A549 (cell line): ENCODE results near the gene HTRA3. TPM values are rescaled to one million over a fixed set of nuclear protein-coding genes. Genes with fewer than 3 reads are reported as not detected.
A peak's percentile ranks its signal among the peaks of the same experiment; 100 is the strongest.

Experiments used
- ATAC-seq, 2 experiments: fragments of 200-7000 bp in 1 of 2; fragments of >200 bp in 1 of 2; cut with Nextera tagmentation in 1 of 2; cut with Tn5 transposase in 1 of 2; 3 replicates each; pipeline versions ENCODE4 v1.8.0 to v1.9.1; 2018 to 2020; ENCODE audit warnings: mild to moderate bottlenecking in 1 of 2, moderate library complexity in 1 of 2
- CTCF ChIA-PET: fragments of 300-600 bp; sonication (Branson Sonifier 250); formaldehyde crosslinking; extraction: SDS; loops from one replicate; lab custom pipeline; 2021; ENCODE audit warnings: antibody characterized with exemption, inconsistent platforms; lab: Yijun Ruan, JAX
- POLR2A ChIA-PET: fragments of 350-600 bp; formaldehyde crosslinking; extraction: SDS; loops from one replicate; lab custom pipeline; 2021; ENCODE audit warnings: antibody characterized with exemption, inconsistent platforms; lab: Yijun Ruan, JAX
- DNase-seq, 2 experiments: peaks; one replicate each; pipeline versions ENCODE4 v3.0.0 to v3.0.0-alpha.2; 2011 to 2016; ENCODE audit warnings: low read depth in 1 of 2, low spot score in 1 of 2
- FAIRE-seq: peaks from 2 replicates; lab custom pipeline; 2011; peaks lifted over from hg19 to GRCh38; lab: Jason Lieb, UNC
- H3K27ac ChIP-seq, 2 experiments: fragments of >200 bp; sonication (Bioruptor Twin); formaldehyde crosslinking; 3 replicates each; pipeline ENCODE4 v1.5.1; 2016 to 2017
- H3K4me1 ChIP-seq: fragments of >200 bp; sonication (Bioruptor Twin); formaldehyde crosslinking; 3 replicates; pipeline ENCODE4 v1.6.1; 2016
- H3K4me2 ChIP-seq: fragments of >200 bp; sonication (Bioruptor Twin); formaldehyde crosslinking; 3 replicates; pipeline ENCODE4 v1.6.1; 2016
- H3K4me3 ChIP-seq: fragments of >200 bp; sonication (Bioruptor Twin); formaldehyde crosslinking; 3 replicates; pipeline ENCODE4 v1.5.1; 2016
- H3K9me3 ChIP-seq: fragments of >200 bp; sonication (Bioruptor Twin); formaldehyde crosslinking; 3 replicates; pipeline ENCODE4 v1.6.1; 2016
- CBX8 ChIP-seq: fragments of 200-600 bp; sonication (generic); IDR thresholded peaks from 2 replicates; pipeline ENCODE4 v1.6.1; 2016
- CEBPB ChIP-seq, 2 experiments: fragments of >200 bp in 1 of 2; sonication (Bioruptor Twin) in 1 of 2; formaldehyde crosslinking in 1 of 2; IDR thresholded peaks; 2 replicates each; pipeline ENCODE4 v1.6.1; 2012 to 2016
- CHD4 ChIP-seq: fragments of 200-600 bp; sonication (generic); IDR thresholded peaks from 2 replicates; pipeline ENCODE4 v1.6.1; 2016; ENCODE audit warnings: antibody characterized with exemption, mild to moderate bottlenecking, borderline replicate concordance
- EHF ChIP-seq: fragments of 250-450 bp; sonication (Bioruptor Pico); IDR thresholded peaks from 2 replicates; pipeline ENCODE4 v1.5.0; 2020; ENCODE audit warnings: mild to moderate bottlenecking
- EHMT2 ChIP-seq: fragments of 200-600 bp; sonication (generic); IDR thresholded peaks from 2 replicates; pipeline ENCODE4 v1.6.1; 2016; ENCODE audit warnings: antibody characterized with exemption, low read depth, mild to moderate bottlenecking, moderate library complexity
- EP300 ChIP-seq, 2 experiments: fragments of >200 bp; sonication (Bioruptor Twin); formaldehyde crosslinking; IDR thresholded peaks; 2 replicates in 1 of 2; 3 replicates in 1 of 2; pipeline ENCODE4 v1.6.1; 2016 to 2017
- FOSL2 ChIP-seq, 2 experiments: fragments of 450-650 bp in 1 of 2; fragments of >200 bp in 1 of 2; sonication (Bioruptor Twin) in 1 of 2; formaldehyde crosslinking; IDR thresholded peaks; 2 replicates each; pipeline versions ENCODE4 v1.5.0 to v1.6.1; 2016 to 2020; ENCODE audit warnings: mild to moderate bottlenecking in 1 of 2, moderate library complexity in 1 of 2
- FOXS1 ChIP-seq: fragments of 250-450 bp; sonication (Bioruptor Pico); IDR thresholded peaks from 2 replicates; pipeline ENCODE4 v1.5.0; 2020; ENCODE audit warnings: mild to moderate bottlenecking, moderate library complexity
- HDAC2 ChIP-seq: fragments of 200-600 bp; sonication (generic); IDR thresholded peaks from 2 replicates; pipeline ENCODE4 v1.6.1; 2016
- HEYL ChIP-seq: fragments of 250-450 bp; sonication (Bioruptor Pico); IDR thresholded peaks from 2 replicates; pipeline ENCODE4 v1.8.0; 2021; ENCODE audit warnings: mild to moderate bottlenecking, moderate library complexity
- HOXB5 ChIP-seq: fragments of 250-450 bp; sonication (Bioruptor Pico); IDR thresholded peaks from 2 replicates; pipeline ENCODE4 v1.5.0; 2020; ENCODE audit warnings: mild to moderate bottlenecking, moderate library complexity
- JUN ChIP-seq, 2 experiments: fragments of >200 bp; sonication (Bioruptor Twin); formaldehyde crosslinking; IDR thresholded peaks; 2 replicates in 1 of 2; 3 replicates in 1 of 2; pipeline ENCODE4 v1.6.1; 2016 to 2017
- KDM1A ChIP-seq: fragments of 200-600 bp; sonication (generic); IDR thresholded peaks from 2 replicates; pipeline ENCODE4 v1.6.1; 2016; ENCODE audit warnings: low read depth, mild to moderate bottlenecking
- KDM5A ChIP-seq: fragments of 200-600 bp; sonication (generic); IDR thresholded peaks from 2 replicates; pipeline ENCODE4 v1.6.1; 2016; ENCODE audit warnings: antibody characterized with exemption, mild to moderate bottlenecking
- NFE2L2 ChIP-seq: fragments of 150-350 bp; conservative IDR thresholded peaks from 2 replicates; pipeline ENCODE4 v1.6.1; 2014; ENCODE audit warnings: low read length
- PBX3 ChIP-seq: IDR thresholded peaks from 2 replicates; pipeline ENCODE4 v1.6.1; 2012
- PHF8 ChIP-seq: fragments of 200-600 bp; sonication (generic); IDR thresholded peaks from 2 replicates; pipeline ENCODE4 v1.6.1; 2016; ENCODE audit warnings: low read depth, mild to moderate bottlenecking, antibody characterized with exemption, moderate library complexity, borderline replicate concordance
- POLR2A ChIP-seq: IDR thresholded peaks from 2 replicates; pipeline ENCODE4 v1.6.1; 2012; ENCODE audit warnings: mild to moderate bottlenecking, low read length
- POLR2AphosphoS2 ChIP-seq: conservative IDR thresholded peaks from 2 replicates; pipeline ENCODE4 v1.6.1; 2012; ENCODE audit warnings: low read length, improper control_type of control experiment, inconsistent platforms
- RAD21 ChIP-seq, 2 experiments: fragments of >200 bp in 1 of 2; sonication (Bioruptor Twin) in 1 of 2; formaldehyde crosslinking in 1 of 2; IDR thresholded peaks in 1 of 2; conservative IDR thresholded peaks in 1 of 2; 2 replicates in 1 of 2; 3 replicates in 1 of 2; pipeline ENCODE4 v1.6.1; 2012 to 2018; ENCODE audit warnings: inconsistent platforms in 1 of 2
- RARB ChIP-seq: fragments of 250-450 bp; sonication (Bioruptor Pico); IDR thresholded peaks from 2 replicates; pipeline ENCODE4 v1.8.0; 2021; ENCODE audit warnings: mild to moderate bottlenecking, moderate library complexity
- RCOR1 ChIP-seq: fragments of 150-350 bp; IDR thresholded peaks from 2 replicates; pipeline ENCODE4 v1.6.1; 2014; ENCODE audit warnings: antibody characterized with exemption, low read length, low read depth
- REST ChIP-seq: fragments of 200-600 bp; sonication (generic); IDR thresholded peaks from 2 replicates; pipeline ENCODE4 v1.6.1; 2016; ENCODE audit warnings: antibody characterized with exemption, mild to moderate bottlenecking, moderate library complexity
- SMC3 ChIP-seq: fragments of >200 bp; sonication (Bioruptor Twin); formaldehyde crosslinking; IDR thresholded peaks from 3 replicates; pipeline ENCODE4 v1.6.1; 2018; ENCODE audit warnings: inconsistent platforms
- TP53 ChIP-seq: fragments of 250-450 bp; sonication (Bioruptor Pico); IDR thresholded peaks from 2 replicates; pipeline ENCODE4 v1.5.0; 2021; ENCODE audit warnings: mild to moderate bottlenecking, moderate library complexity
- ZC3H11A ChIP-seq: fragments of 450-650 bp; IDR thresholded peaks from 2 replicates; pipeline ENCODE4 v1.6.1; 2014; ENCODE audit warnings: antibody characterized with exemption, mild to moderate bottlenecking
- ZNF302 ChIP-seq: fragments of 250-450 bp; sonication (Bioruptor Pico); IDR thresholded peaks from 2 replicates; pipeline ENCODE4 v1.9.0; 2021; ENCODE audit warnings: inconsistent platforms, mild to moderate bottlenecking, moderate library complexity
- WGBS: methylation state at CpG from one replicate; pipeline ENCODE4 v1.1.6; 2017; ENCODE audit errors: missing lambda C conversion rate; 5-methylcytosine and 5-hydroxymethylcytosine counted together
- polyA plus RNA-seq, 4 experiments: library from polyadenylated mRNA; depleted of rRNA in 3 of 4; stranded (reverse); fragments of >200 nt; fragmentation: RNase III in 1 of 4; extraction: RNeasy Plus Mini Kit Qiagen cat#74134 plus additional on column Dnase treatment in 1 of 4; gene quantifications; 2 replicates in 3 of 4; 3 replicates in 1 of 4; pipeline ENCODE4 v1.2.3, GENCODE V29; 2011 to 2017
- TF ChIP-seq, protein P1 (sequence below): IDR thresholded peaks from 2 replicates; pipeline ENCODE4 v1.6.1; 2012
- TF ChIP-seq, protein P2 (sequence below): fragments of >200 bp; sonication (Bioruptor Twin); formaldehyde crosslinking; IDR thresholded peaks from 2 replicates; pipeline ENCODE4 v1.6.1; 2016
- TF ChIP-seq, protein P3 (sequence below): IDR thresholded peaks from 2 replicates; pipeline ENCODE4 v1.6.1; 2012; ENCODE audit warnings: low read depth, borderline replicate concordance
- TF ChIP-seq, protein P4 (sequence below): fragments of >200 bp; sonication (Bioruptor Twin); formaldehyde crosslinking; IDR thresholded peaks from 3 replicates; pipeline ENCODE4 v1.6.1; 2016

The HTRA3 gene
- polyA plus RNA-seq, 2 of the 4 experiments (the other 2 are of a cell fraction) = 4.6 to 7.4 TPM

GRCh38 chr4:8295471-8295870 is 25.9 kb downstream of the HTRA3 start:
- TF ChIP-seq ZC3H11A = no peak
- TF ChIP-seq POLR2AphosphoS2 = no peak
- no peak for TF ChIP-seq FOXS1 (CRISPR knock-in tag)
- TF ChIP-seq KDM1A = no peak
- no peak for TF ChIP-seq ZNF302
- no peak for TF ChIP-seq TP53 (CRISPR knock-in tag)
- TF ChIP-seq SMC3 = no peak
- TF ChIP-seq CBX8 = no peak
- no peak for TF ChIP-seq EHF (CRISPR knock-in tag)
- TF ChIP-seq RAD21 (conservative IDR thresholded peaks at IDR 0.05 in 1 of 2, IDR thresholded peaks at IDR 0.05 in 1 of 2) = no peak
- no peak for TF ChIP-seq RCOR1
- no peak for TF ChIP-seq NFE2L2
- TF ChIP-seq EHMT2 = no peak
- no peak for TF ChIP-seq POLR2A
- Histone ChIP-seq H3K9me3 (no peaks in the 10 kb centered on the region), H3K4me1 (no peaks in the 10 kb centered on the region), H3K4me2 (no peak overlapping the region), H3K27ac (no peak overlapping the region; a peak in 1 of 6 replicates), H3K4me3 (no peak overlapping the region)
- DNase-seq = no peak
- 50% methylated on average over 4 of the region's 6 CpGs for WGBS
- CTCF ChIA-PET = no interaction called here
- POLR2A ChIA-PET = no interaction called here
- FAIRE-seq = no peak
- ATAC-seq = no peak

- ATAC-seq (no peak), DNase-seq (no peak), FAIRE-seq (no peak)
- Histone ChIP-seq H3K27ac (no peak overlapping the region), H3K9me3 (no peaks in the 10 kb centered on the region), H3K4me3 (no peak overlapping the region), H3K4me1 (no peaks in the 10 kb centered on the region), H3K4me2 (no peak overlapping the region)
- ChIA-PET CTCF (no interaction called here), POLR2A (no interaction called here)
- WGBS = 36% methylated on average over 3 of the region's 3 CpGs
- TF ChIP-seq POLR2A = no peak
- no peak for TF ChIP-seq EP300 (IDR thresholded peaks at IDR 0.05)
- no peak for TF ChIP-seq JUN (IDR thresholded peaks at IDR 0.05)
- TF ChIP-seq HOXB5 (CRISPR knock-in tag) = no peak
- no peak for TF ChIP-seq SMC3
- TF ChIP-seq HDAC2 = no peak
- TF ChIP-seq CHD4 = no peak
- no peak for TF ChIP-seq EHMT2
- no peak for TF ChIP-seq KDM5A
- TF ChIP-seq, protein P1, sequence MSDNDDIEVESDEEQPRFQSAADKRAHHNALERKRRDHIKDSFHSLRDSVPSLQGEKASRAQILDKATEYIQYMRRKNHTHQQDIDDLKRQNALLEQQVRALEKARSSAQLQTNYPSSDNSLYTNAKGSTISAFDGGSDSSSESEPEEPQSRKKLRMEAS = no peak
- TF ChIP-seq PHF8 = no peak
- TF ChIP-seq HEYL (CRISPR knock-in tag) = no peak
- no peak for TF ChIP-seq PBX3
- TF ChIP-seq, protein P2, sequence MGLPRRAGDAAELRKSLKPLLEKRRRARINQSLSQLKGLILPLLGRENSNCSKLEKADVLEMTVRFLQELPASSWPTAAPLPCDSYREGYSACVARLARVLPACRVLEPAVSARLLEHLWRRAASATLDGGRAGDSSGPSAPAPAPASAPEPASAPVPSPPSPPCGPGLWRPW = no peak
- no peak for TF ChIP-seq CEBPB (IDR thresholded peaks at IDR 0.05)
- TF ChIP-seq, protein P3, sequence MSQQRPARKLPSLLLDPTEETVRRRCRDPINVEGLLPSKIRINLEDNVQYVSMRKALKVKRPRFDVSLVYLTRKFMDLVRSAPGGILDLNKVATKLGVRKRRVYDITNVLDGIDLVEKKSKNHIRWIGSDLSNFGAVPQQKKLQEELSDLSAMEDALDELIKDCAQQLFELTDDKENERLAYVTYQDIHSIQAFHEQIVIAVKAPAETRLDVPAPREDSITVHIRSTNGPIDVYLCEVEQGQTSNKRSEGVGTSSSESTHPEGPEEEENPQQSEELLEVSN = no peak
These were observed 26.9 kb downstream of the HTRA3 start for GRCh38 chr4:8296491-8296890.

DNA sequence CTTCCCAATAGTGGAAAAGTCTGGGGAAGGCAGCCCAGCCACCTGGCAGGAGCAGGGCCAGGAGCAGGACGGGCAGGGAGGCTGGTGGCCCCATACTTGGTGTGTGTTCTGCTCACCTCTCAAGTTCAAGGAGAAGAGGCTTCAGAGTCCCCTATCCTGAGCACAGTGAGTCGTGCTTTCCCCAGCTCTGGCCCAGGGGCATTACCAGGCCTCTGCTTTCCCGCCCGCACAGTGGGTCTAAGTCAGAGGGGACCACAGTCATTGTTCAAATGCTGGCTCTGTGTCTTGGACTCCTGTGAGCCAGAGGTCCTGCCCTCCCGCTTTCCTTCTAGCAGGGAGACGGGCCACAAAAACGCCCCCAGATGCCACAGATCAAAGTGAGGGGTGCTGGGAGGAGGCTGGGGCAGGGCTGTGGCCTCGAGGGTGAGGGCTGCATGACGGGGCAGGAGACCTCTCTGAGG is 27.6 kb downstream of the HTRA3 start:
- ChIA-PET CTCF (no interaction called here), POLR2A (no interaction called here)
- WGBS = 83% methylated on average over 5 of the region's 9 CpGs
- Histone ChIP-seq H3K4me2 (no peak overlapping the region), H3K9me3 (peaks cover 4% of the 10 kb centered on the region; the same call in 2 of the 3 replicates), H3K4me1 (no peaks in the 10 kb centered on the region), H3K4me3 (no peak overlapping the region), H3K27ac (0 out of 6 replicates have a peak overlapping the region, but pooled peaks of 1 of the 2 experiments have one; percentile 24)
- no peak for FAIRE-seq
- DNase-seq = no peak
- ATAC-seq = no peak
- TF ChIP-seq FOSL2 (IDR thresholded peaks at IDR 0.05) (no peak), FOSL2 (CRISPR knock-in tag; IDR thresholded peaks at IDR 0.05) (no peak), REST (no peak), RARB (CRISPR knock-in tag) (no peak)
- TF ChIP-seq, protein P4, sequence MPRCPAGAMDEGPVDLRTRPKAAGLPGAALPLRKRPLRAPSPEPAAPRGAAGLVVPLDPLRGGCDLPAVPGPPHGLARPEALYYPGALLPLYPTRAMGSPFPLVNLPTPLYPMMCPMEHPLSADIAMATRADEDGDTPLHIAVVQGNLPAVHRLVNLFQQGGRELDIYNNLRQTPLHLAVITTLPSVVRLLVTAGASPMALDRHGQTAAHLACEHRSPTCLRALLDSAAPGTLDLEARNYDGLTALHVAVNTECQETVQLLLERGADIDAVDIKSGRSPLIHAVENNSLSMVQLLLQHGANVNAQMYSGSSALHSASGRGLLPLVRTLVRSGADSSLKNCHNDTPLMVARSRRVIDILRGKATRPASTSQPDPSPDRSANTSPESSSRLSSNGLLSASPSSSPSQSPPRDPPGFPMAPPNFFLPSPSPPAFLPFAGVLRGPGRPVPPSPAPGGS = no peak
